SH-SY5Y (cell line): ENCODE data around the gene HTRA3.

ENCODE experiments used
- GATA2 ChIP-seq: IDR thresholded peaks from 2 replicates; pipeline ENCODE4 v1.6.1; 2011; ENCODE audit warnings: mild to moderate bottlenecking, low read depth, low read length
- GATA3 ChIP-seq: IDR thresholded peaks from 2 replicates; pipeline ENCODE4 v1.6.1; 2011; ENCODE audit warnings: low read depth, mild to moderate bottlenecking, low read length, moderate library complexity

The HTRA3 gene

GRCh38 chr4:8238515-8239053 lies 31.0 kb upstream of the HTRA3 start:
- no peak for TF ChIP-seq GATA3
- TF ChIP-seq GATA2, result no peak

- TF ChIP-seq GATA3, result no peak
Measured at GRCh38 chr4:8239226-8239625, 30.3 kb upstream of the HTRA3 start.

GRCh38 chr4:8239661-8240060 lies 29.9 kb upstream of the HTRA3 start:
- no peak for TF ChIP-seq GATA3
- no peak for TF ChIP-seq GATA2

- TF ChIP-seq GATA3 (no peak), GATA2 (no peak)
Measured at GRCh38 chr4:8240211-8241041, 29.1 kb upstream of the HTRA3 start.

- TF ChIP-seq GATA2, result no peak
- TF ChIP-seq GATA3, result no peak
Measured at GRCh38 chr4:8241211-8241779, 28.3 kb upstream of the HTRA3 start.

GRCh38 chr4:8241895-8242696 lies 27.5 kb upstream of the HTRA3 start:
- no peak for TF ChIP-seq GATA2
- no peak for TF ChIP-seq GATA3

GRCh38 chr4:8242782-8243560 lies 26.6 kb upstream of the HTRA3 start:
- TF ChIP-seq GATA2, result no peak
- no peak for TF ChIP-seq GATA3

- TF ChIP-seq GATA2 (no peak), GATA3 (no peak)
Measured at GRCh38 chr4:8244001-8244757, 25.4 kb upstream of the HTRA3 start.

GRCh38 chr4:8244931-8245460 lies 24.6 kb upstream of the HTRA3 start:
- TF ChIP-seq GATA2 (no peak), GATA3 (no peak)

GRCh38 chr4:8245884-8246833 lies 23.4 kb upstream of the HTRA3 start:
- TF ChIP-seq GATA3 (no peak), GATA2 (no peak)

GRCh38 chr4:8247047-8247930 lies 22.3 kb upstream of the HTRA3 start:
- no peak for TF ChIP-seq GATA2
- no peak for TF ChIP-seq GATA3
